GM21515 (cell line): ENCODE data around the gene KCNJ8.

Experiments used
- ATAC-seq: cut with Tn5 transposase; IDR thresholded peaks from one replicate; pipeline ENCODE4 v1.9.1; 2021; ENCODE audit not compliant: unreplicated experiment

KCNJ8 gene

DNA sequence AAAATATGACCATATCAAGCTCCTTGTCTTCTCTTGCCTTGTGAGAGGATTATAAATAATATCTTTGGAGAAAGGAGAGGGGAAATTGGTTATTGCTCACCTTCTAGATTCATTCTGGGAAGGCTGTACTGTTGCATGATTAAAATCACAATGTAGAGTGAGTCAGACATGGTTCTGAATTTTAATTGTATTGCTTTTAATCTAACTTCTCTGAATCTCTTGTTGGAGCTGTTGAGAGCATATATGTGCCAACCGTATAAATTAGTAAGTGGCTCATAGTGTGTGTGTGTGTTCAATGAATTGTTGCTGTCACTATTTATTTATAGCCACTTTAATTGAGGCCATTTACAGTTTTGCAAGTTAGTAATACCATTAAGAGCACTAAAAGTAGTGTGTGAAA is 56.1 kb downstream of the KCNJ8 start:
- no peak for ATAC-seq

GRCh38 chr12:21717767-21718166 is 56.7 kb downstream of the KCNJ8 start:
- no peak for ATAC-seq

DNA sequence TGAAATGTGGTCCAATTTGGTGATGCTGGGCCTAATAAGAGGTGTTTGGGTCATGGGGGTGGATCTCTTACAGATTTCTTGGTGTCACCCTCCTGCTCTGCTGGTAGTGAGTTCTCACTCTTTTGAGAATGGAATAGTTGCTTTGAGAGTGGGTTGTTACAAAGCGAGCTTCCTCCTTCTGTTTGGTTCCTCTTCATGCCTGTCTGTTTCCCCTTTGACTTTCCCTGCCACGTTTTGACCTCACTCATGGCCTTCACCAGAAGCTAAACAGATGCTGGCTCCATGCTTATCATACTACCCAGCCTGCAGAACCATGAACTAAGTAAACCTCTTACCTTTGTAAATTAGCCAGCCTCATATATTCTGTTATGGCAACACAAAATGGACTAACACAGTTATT is 59.1 kb downstream of the KCNJ8 start:
- no peak for ATAC-seq
